A549 (cell line): ENCODE data around the gene CCDC38. TPM values are rescaled to one million over a fixed set of nuclear protein-coding genes. Genes with fewer than 3 reads are reported as not detected.

Source experiments
- ATAC-seq, 2 experiments: fragments of 200-7000 bp in 1 of 2; fragments of >200 bp in 1 of 2; cut with Nextera tagmentation in 1 of 2; cut with Tn5 transposase in 1 of 2; 3 replicates each; pipeline versions ENCODE4 v1.8.0 to v1.9.1; 2018 to 2020; ENCODE audit warnings: mild to moderate bottlenecking in 1 of 2, moderate library complexity in 1 of 2
- CTCF ChIA-PET: fragments of 300-600 bp; sonication (Branson Sonifier 250); formaldehyde crosslinking; extraction: SDS; loops from one replicate; lab custom pipeline; 2021; ENCODE audit warnings: antibody characterized with exemption, inconsistent platforms; lab: Yijun Ruan, JAX
- POLR2A ChIA-PET: fragments of 350-600 bp; formaldehyde crosslinking; extraction: SDS; loops from one replicate; lab custom pipeline; 2021; ENCODE audit warnings: antibody characterized with exemption, inconsistent platforms; lab: Yijun Ruan, JAX
- DNase-seq, 2 experiments: peaks; one replicate each; pipeline versions ENCODE4 v3.0.0 to v3.0.0-alpha.2; 2011 to 2016; ENCODE audit warnings: low read depth in 1 of 2, low spot score in 1 of 2
- FAIRE-seq: peaks from 2 replicates; lab custom pipeline; 2011; peaks lifted over from hg19 to GRCh38; lab: Jason Lieb, UNC
- H3K27ac ChIP-seq, 2 experiments: fragments of >200 bp; sonication (Bioruptor Twin); formaldehyde crosslinking; 3 replicates each; pipeline ENCODE4 v1.5.1; 2016 to 2017
- H3K4me1 ChIP-seq: fragments of >200 bp; sonication (Bioruptor Twin); formaldehyde crosslinking; 3 replicates; pipeline ENCODE4 v1.6.1; 2016
- H3K4me2 ChIP-seq: fragments of >200 bp; sonication (Bioruptor Twin); formaldehyde crosslinking; 3 replicates; pipeline ENCODE4 v1.6.1; 2016
- H3K4me3 ChIP-seq: fragments of >200 bp; sonication (Bioruptor Twin); formaldehyde crosslinking; 3 replicates; pipeline ENCODE4 v1.5.1; 2016
- H3K9me3 ChIP-seq: fragments of >200 bp; sonication (Bioruptor Twin); formaldehyde crosslinking; 3 replicates; pipeline ENCODE4 v1.6.1; 2016
- CBX2 ChIP-seq: fragments of 200-600 bp; sonication (generic); IDR thresholded peaks from 2 replicates; pipeline ENCODE4 v1.6.1; 2016; ENCODE audit warnings: low read depth, mild to moderate bottlenecking, borderline replicate concordance
- CBX8 ChIP-seq: fragments of 200-600 bp; sonication (generic); IDR thresholded peaks from 2 replicates; pipeline ENCODE4 v1.6.1; 2016
- CEBPB ChIP-seq, 2 experiments: fragments of >200 bp in 1 of 2; sonication (Bioruptor Twin) in 1 of 2; formaldehyde crosslinking in 1 of 2; IDR thresholded peaks; 2 replicates each; pipeline ENCODE4 v1.6.1; 2012 to 2016
- CHD2 ChIP-seq: fragments of 150-350 bp; IDR thresholded peaks from 2 replicates; pipeline ENCODE4 v1.6.1; 2014; ENCODE audit warnings: low read length; ENCODE audit not compliant: partially characterized antibody
- CHD4 ChIP-seq: fragments of 200-600 bp; sonication (generic); IDR thresholded peaks from 2 replicates; pipeline ENCODE4 v1.6.1; 2016; ENCODE audit warnings: antibody characterized with exemption, mild to moderate bottlenecking, borderline replicate concordance
- ELK1 ChIP-seq: fragments of 150-350 bp; IDR thresholded peaks from 2 replicates; pipeline ENCODE4 v1.6.1; 2014; ENCODE audit warnings: low read depth, mild to moderate bottlenecking, low read length
- FOXS1 ChIP-seq: fragments of 250-450 bp; sonication (Bioruptor Pico); IDR thresholded peaks from 2 replicates; pipeline ENCODE4 v1.5.0; 2020; ENCODE audit warnings: mild to moderate bottlenecking, moderate library complexity
- GATA3 ChIP-seq: IDR thresholded peaks from 2 replicates; pipeline ENCODE4 v1.6.1; 2012; ENCODE audit warnings: borderline replicate concordance
- HOXB13 ChIP-seq: fragments of 250-450 bp; sonication (Bioruptor Pico); IDR thresholded peaks from 2 replicates; pipeline ENCODE4 v1.5.0; 2020; ENCODE audit warnings: low read depth, mild to moderate bottlenecking, moderate library complexity
- JUNB ChIP-seq: fragments of >200 bp; sonication (Bioruptor Twin); formaldehyde crosslinking; IDR thresholded peaks from 2 replicates; pipeline ENCODE4 v1.6.1; 2016
- KDM1A ChIP-seq: fragments of 200-600 bp; sonication (generic); IDR thresholded peaks from 2 replicates; pipeline ENCODE4 v1.6.1; 2016; ENCODE audit warnings: low read depth, mild to moderate bottlenecking
- MAX ChIP-seq: IDR thresholded peaks from 2 replicates; pipeline ENCODE4 v1.6.1; 2012
- NPAS2 ChIP-seq: fragments of 250-450 bp; sonication (Bioruptor Pico); IDR thresholded peaks from 2 replicates; pipeline ENCODE4 v1.8.0; 2022; ENCODE audit warnings: mild to moderate bottlenecking, moderate library complexity, borderline replicate concordance
- PHF8 ChIP-seq: fragments of 200-600 bp; sonication (generic); IDR thresholded peaks from 2 replicates; pipeline ENCODE4 v1.6.1; 2016; ENCODE audit warnings: low read depth, mild to moderate bottlenecking, antibody characterized with exemption, moderate library complexity, borderline replicate concordance
- POLR2A ChIP-seq: IDR thresholded peaks from 2 replicates; pipeline ENCODE4 v1.6.1; 2012; ENCODE audit warnings: mild to moderate bottlenecking, low read length
- POLR2AphosphoS2 ChIP-seq: conservative IDR thresholded peaks from 2 replicates; pipeline ENCODE4 v1.6.1; 2012; ENCODE audit warnings: low read length, improper control_type of control experiment, inconsistent platforms
- TFCP2L1 ChIP-seq: fragments of 250-450 bp; sonication (Bioruptor Pico); IDR thresholded peaks from 2 replicates; pipeline ENCODE4 v1.5.0; 2021; ENCODE audit warnings: mild to moderate bottlenecking
- ZC3H11A ChIP-seq: fragments of 450-650 bp; IDR thresholded peaks from 2 replicates; pipeline ENCODE4 v1.6.1; 2014; ENCODE audit warnings: antibody characterized with exemption, mild to moderate bottlenecking
- ZNF302 ChIP-seq: fragments of 250-450 bp; sonication (Bioruptor Pico); IDR thresholded peaks from 2 replicates; pipeline ENCODE4 v1.9.0; 2021; ENCODE audit warnings: inconsistent platforms, mild to moderate bottlenecking, moderate library complexity
- WGBS: methylation state at CpG from one replicate; pipeline ENCODE4 v1.1.6; 2017; ENCODE audit errors: missing lambda C conversion rate; 5-methylcytosine and 5-hydroxymethylcytosine counted together
- polyA plus RNA-seq, 4 experiments: library from polyadenylated mRNA; depleted of rRNA in 3 of 4; stranded (reverse); fragments of >200 nt; fragmentation: RNase III in 1 of 4; extraction: RNeasy Plus Mini Kit Qiagen cat#74134 plus additional on column Dnase treatment in 1 of 4; gene quantifications; 2 replicates in 3 of 4; 3 replicates in 1 of 4; pipeline ENCODE4 v1.2.3, GENCODE V29; 2011 to 2017
- TF ChIP-seq, protein P1 (sequence below): IDR thresholded peaks from 2 replicates; pipeline ENCODE4 v1.6.1; 2012; ENCODE audit warnings: low read depth, borderline replicate concordance

CCDC38 gene
- polyA plus RNA-seq, 2 of the 4 experiments (the other 2 are of a cell fraction) = 0.18 to 0.41 TPM

GRCh38 chr12:95944108-95944704 is 1.8 kb upstream of the CCDC38 start:
- FAIRE-seq (no peak), DNase-seq (no peak), ATAC-seq (no peak)
- H3K4me3 ChIP-seq = peak overlapping the region; percentile 82
- peaks cover 25% of the 10 kb centered on the region for H3K4me1 ChIP-seq
- H3K9me3 ChIP-seq = no peaks in the 10 kb centered on the region
- CTCF ChIA-PET = interaction anchor here (0.6 to 6.7 kb wide), 14 partner anchors 7 to 1992 kb away, joined by 3 to 46 read pairs (median 3); no protein-coding TSS in a partner anchor
- TF ChIP-seq HOXB13 = no peak
- TF ChIP-seq POLR2AphosphoS2 = no peak
- TF ChIP-seq CHD2 = no peak
- no peak for TF ChIP-seq ELK1
- TF ChIP-seq ZC3H11A = peak; percentile 93
- TF ChIP-seq KDM1A = no peak
- WGBS = 72% methylated on average over 10 of the region's 10 CpGs
- H3K4me2 ChIP-seq = peak overlapping the region; percentile 99
- peak overlapping the region; percentile 96 to 99; a peak in 3 of 6 replicates for H3K27ac ChIP-seq
- POLR2A ChIA-PET = interaction anchor here (2.1 to 2.3 kb wide), 3 partner anchors 10 to 92 kb away, joined by 8 to 28 read pairs (median 11); partner anchors contain the start of gene LTA4H

GRCh38 chr12:95943330-95943842 is 972 bp upstream of the CCDC38 start, which contains the start of gene AMDHD1:
Gene AMDHD1, plus strand, starts transcription at chr12:95943331. Its CDS starts 68 bp downstream, at chr12:95943399.
- POLR2A ChIA-PET = interaction anchor here (0.5 to 2.3 kb wide), 13 partner anchors 10 to 469 kb away, joined by 3 to 28 read pairs (median 5); partner anchors contain the start of genes CDK17, LTA4H, METAP2 and SNRPF
- peak; percentile 52; the same call in 1 of the 2 replicates for TF ChIP-seq POLR2A
- no peak for TF ChIP-seq CBX2
- TF ChIP-seq, all 56 proteins: peak for 1
- peak; percentile 80 to 81 for DNase-seq
- WGBS = 2% methylated on average over 12 of the region's 38 CpGs
- CTCF ChIA-PET = interaction anchor here (0.8 to 6.7 kb wide), 11 partner anchors 8 to 360 kb away, joined by 3 to 46 read pairs (median 5); no protein-coding TSS in a partner anchor
- H3K9me3 ChIP-seq = no peaks in the 10 kb centered on the region
- H3K27ac ChIP-seq = peak within 1 kb of the TSS; percentile 96 to 99
- H3K4me1 ChIP-seq = peaks cover 25% of the 10 kb centered on the region
- no peak for FAIRE-seq
- peak; percentile 86 to 89 for ATAC-seq
- peak within 1 kb of the TSS; percentile 82 for H3K4me3 ChIP-seq
- peak within 1 kb of the TSS; percentile 99 for H3K4me2 ChIP-seq

DNA sequence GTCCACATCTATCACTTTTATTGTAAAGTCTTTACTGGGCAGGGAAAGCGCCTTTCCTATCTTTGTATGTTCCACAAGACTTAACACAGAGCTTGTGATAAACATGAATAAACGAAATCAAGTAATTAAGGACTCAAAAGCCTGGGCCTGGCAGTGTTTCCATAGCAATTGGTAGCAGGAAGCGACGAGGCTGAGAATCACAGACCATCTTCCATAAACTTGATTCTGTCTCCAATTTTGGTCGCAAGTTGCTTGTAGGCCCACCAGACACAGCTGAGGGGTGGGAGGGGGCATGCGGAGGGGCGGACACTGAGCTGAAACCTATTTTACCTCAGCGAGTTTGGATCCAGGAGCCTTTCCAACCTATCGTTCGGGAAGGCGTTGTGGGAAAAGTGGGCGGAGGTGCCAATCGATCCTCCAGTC is 302 bp downstream of the CCDC38 start:
- no peak for TF ChIP-seq PHF8
- no peak for TF ChIP-seq FOXS1 (CRISPR knock-in tag)
- no peak for TF ChIP-seq MAX
- TF ChIP-seq, protein P1, sequence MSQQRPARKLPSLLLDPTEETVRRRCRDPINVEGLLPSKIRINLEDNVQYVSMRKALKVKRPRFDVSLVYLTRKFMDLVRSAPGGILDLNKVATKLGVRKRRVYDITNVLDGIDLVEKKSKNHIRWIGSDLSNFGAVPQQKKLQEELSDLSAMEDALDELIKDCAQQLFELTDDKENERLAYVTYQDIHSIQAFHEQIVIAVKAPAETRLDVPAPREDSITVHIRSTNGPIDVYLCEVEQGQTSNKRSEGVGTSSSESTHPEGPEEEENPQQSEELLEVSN = no peak
- no peak for TF ChIP-seq JUNB
- TF ChIP-seq CEBPB (IDR thresholded peaks at IDR 0.05) = no peak
- no peak for TF ChIP-seq GATA3
- TF ChIP-seq CBX8 = no peak
- DNase-seq = peak in 1 of 2 experiments; percentile 27
- Histone ChIP-seq H3K4me3 (peak overlapping the region; percentile 82), H3K4me1 (peaks cover 25% of the 10 kb centered on the region), H3K4me2 (peak overlapping the region; percentile 83), H3K27ac (peak overlapping the region; percentile 96 to 99), H3K9me3 (no peaks in the 10 kb centered on the region)
- ATAC-seq = peak in 1 of 2 experiments; percentile 7; a peak in 1 of 6 replicates
- WGBS = 10% methylated on average over 10 of the region's 13 CpGs
- FAIRE-seq = no peak
- POLR2A ChIA-PET = interaction anchor here (0.8 to 2.3 kb wide), 12 partner anchors 11 to 468 kb away, joined by 3 to 28 read pairs (median 6); partner anchors contain the start of genes LTA4H, METAP2 and SNRPF
- CTCF ChIA-PET = interaction anchor here (3.2 to 6.7 kb wide), 2 partner anchors 11 to 24 kb away, joined by 13 to 46 read pairs; no protein-coding TSS in a partner anchor

DNA sequence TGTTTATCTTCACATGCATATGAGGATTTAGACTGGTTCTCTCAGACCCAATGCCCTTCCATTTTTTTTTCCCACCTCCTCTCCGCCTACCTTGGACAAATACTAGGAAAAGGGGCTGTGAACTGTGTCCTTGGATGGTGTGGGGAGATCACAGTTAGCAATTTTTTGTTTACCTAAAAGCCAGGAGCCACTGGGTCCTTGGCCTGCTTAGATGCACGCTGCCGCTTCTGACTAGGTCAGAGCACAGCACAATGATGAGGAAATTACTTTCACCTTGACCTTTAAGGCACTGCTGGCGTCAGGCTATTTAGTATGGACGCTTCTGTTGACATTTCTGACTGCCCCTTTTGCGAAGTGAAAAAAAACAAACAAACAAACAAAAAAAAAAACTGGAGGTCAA is 1.9 kb downstream of the CCDC38 start:
- ChIA-PET POLR2A (no interaction called here), CTCF (interaction anchor here (0.7 to 6.7 kb wide), 3 partner anchors 22 to 446 kb away, joined by 3 to 46 read pairs (median 4); no protein-coding TSS in a partner anchor)
- FAIRE-seq = no peak
- WGBS = 49% methylated on average over 6 of the region's 6 CpGs
- Histone ChIP-seq H3K4me1 (peaks cover 25% of the 10 kb centered on the region), H3K27ac (no peak overlapping the region), H3K9me3 (no peaks in the 10 kb centered on the region), H3K4me3 (no peak overlapping the region), H3K4me2 (peak overlapping the region; percentile 32; the same call in 1 of the 3 replicates)
- ATAC-seq = no peak
- no peak for TF ChIP-seq CHD4
- TF ChIP-seq NPAS2 (CRISPR knock-in tag) = no peak
- TF ChIP-seq TFCP2L1 (CRISPR knock-in tag) = no peak
- TF ChIP-seq ZNF302 (CRISPR knock-in tag) = no peak
- no peak for DNase-seq
